GM21529 (cell line): ENCODE results near the gene PTTG1IP2.

ENCODE experiments used
- ATAC-seq: cut with Tn5 transposase; IDR thresholded peaks from one replicate; pipeline ENCODE4 v1.9.1; 2021; ENCODE audit not compliant: unreplicated experiment

Gene PTTG1IP2

GRCh38 chr7:90474284-90475210 is 5.1 kb downstream of the PTTG1IP2 start:
- ATAC-seq = no peak

GRCh38 chr7:90483251-90483650 is 13.8 kb downstream of the PTTG1IP2 start:
- no peak for ATAC-seq

DNA sequence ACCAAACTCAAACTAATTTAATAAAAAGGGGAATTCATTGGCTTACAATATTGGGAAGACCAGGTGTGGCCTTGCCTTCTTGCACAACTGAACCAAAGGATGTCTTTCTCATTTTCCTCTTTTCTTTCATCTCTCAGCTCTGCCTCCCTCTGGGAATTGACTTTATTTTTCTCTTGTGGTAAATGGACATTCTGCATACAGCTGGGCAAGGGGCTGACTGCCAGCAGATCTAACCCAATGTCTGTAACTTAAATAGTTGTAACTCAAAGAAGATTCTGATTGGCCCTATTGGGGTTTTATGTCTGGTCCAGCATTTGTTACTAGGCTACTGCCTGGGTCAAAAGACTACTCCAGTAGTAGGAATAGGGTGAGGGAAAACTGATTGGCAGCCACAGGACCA is 15.3 kb downstream of the PTTG1IP2 start:
- no peak for ATAC-seq

GRCh38 chr7:90485734-90486316 is 16.4 kb downstream of the PTTG1IP2 start:
- no peak for ATAC-seq

GRCh38 chr7:90487808-90488207 is 18.4 kb downstream of the PTTG1IP2 start:
- ATAC-seq = no peak

DNA sequence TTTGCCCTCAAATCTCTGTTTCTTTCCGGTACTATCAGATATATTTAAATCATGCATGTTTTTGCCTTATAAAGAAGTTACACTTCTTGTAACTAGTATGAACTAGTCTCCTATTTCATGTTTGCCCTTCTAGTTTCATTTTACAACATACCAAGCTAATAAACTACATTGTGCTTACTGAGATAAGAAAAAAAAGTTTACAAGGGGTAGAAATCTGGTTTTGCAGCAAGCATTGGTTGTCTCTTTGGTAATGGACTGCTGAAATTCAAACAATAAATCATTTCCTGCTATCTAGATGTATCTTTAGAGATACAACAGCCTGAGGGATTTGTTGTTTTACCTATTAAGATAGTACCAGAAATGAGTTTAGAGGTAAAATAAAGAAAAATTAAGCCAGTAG is 18.8 kb downstream of the PTTG1IP2 start:
- no peak for ATAC-seq

DNA sequence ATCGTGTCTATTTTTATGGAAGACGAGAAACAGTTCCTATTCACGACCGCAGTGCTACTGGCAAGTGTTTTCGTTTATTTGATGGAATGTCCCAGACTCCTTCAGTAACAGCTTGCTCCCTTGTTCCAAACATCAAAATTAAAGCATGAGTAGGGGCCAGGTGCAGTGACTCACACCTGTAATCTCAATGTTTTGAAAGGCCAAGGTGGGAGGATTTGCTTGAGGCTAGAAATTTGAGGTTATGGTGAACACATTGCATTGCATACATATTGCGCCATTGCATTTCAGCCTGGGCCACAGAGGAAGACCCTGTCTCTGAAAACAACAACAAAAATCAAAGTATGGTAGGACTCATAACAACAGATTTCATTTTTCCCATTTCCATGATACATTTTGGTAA is 22.8 kb downstream of the PTTG1IP2 start:
- no peak for ATAC-seq

GRCh38 chr7:90495241-90495640 is 25.8 kb downstream of the PTTG1IP2 start:
- no peak for ATAC-seq

DNA sequence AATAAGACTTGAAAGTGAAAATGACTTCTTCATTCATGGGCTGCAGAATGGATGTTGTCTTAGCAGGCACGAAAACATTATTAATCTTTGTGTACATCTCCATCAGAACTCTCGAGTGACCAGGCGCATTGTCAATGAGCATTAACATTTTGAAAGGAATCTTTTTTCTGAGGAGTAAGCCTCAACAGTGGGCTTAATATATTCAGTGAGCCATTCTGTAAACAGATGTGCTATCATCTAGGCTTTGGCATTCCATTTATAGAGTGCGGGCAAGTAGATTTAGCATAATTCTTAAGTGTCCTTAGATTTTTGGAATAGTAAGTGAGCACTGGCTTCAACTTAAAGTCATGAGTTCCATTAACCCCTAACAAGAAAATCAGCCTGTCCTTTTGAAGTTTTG is 33.1 kb downstream of the PTTG1IP2 start:
- ATAC-seq = no peak

DNA sequence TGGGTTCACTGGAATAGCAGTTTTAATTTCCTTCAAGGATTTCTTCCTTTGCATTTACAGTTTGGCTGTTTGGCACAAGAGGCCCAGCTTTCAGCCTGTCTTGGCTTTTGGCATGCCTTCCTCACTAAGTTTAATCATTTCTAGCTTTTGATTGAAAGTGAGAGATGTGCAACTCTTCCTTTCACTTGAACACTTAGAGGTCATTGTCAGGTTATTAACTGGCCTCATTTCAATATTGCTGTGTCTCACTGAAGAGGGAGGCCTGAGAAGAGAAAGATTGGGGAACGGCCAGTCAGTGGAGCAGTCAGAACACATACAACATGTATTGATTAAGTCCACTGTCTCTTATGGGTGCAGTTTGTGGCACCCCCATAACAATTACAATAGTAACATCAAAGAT is 33.9 kb downstream of the PTTG1IP2 start:
- no peak for ATAC-seq

DNA sequence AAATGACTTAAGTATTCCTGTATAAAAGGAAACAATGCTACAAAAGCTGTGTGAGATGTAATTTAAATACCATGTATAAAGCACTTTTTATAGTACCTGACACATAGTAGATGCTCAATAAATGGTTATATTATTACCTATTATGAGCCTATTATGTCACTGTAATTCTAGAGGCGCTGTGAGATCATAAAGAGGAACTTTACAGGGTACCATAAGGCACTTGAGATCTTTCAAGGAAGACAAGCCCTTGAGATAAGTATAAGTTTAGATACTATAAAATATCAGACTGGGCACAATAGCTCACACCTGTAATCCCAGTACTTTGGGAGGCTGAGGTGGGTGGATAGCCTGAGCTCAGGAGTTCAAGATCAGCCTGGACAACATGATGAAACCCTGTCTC is 38.3 kb downstream of the PTTG1IP2 start:
- ATAC-seq = no peak

DNA sequence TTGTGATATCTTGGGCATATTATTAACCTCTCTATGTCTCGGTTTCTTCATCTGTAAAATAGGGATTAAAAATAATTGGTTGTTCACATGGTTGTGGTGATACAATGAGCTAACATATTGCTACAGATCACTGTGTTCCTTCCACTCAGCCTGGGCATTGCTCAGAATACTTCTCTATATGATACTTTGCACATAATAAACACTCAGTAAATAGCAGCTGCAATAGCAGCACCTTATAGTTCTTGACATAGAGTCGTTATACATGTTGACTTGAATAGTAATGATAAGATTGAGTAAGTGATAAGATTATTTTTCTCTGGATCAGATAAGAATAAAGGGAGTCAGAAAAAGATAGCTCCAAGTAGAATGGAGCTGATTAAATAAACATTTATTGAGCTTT is 42.3 kb downstream of the PTTG1IP2 start:
- no peak for ATAC-seq

DNA sequence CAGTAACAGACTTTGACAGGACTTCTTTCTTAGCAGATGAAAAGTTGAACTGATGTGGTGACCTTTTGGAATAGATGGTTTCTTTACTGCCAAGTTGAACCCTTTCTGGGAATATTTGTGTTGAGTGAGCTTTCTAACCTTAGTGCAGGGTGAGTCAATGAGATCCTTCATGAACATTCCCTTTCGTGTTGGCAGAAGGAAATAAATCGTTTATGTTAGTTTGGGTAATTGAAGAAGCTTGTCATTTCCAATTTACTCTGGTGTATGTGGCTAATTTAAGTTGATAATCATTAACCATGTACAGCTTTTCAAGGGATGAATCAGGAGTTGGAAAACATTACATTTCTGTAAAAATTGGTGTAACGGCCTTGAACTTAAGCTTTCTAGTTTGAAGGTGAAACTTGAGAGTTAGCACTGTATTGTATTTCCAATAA is 43.4 kb downstream of the PTTG1IP2 start:
- no peak for ATAC-seq

GRCh38 chr7:90516257-90516656 is 46.8 kb downstream of the PTTG1IP2 start:
- ATAC-seq = no peak

DNA sequence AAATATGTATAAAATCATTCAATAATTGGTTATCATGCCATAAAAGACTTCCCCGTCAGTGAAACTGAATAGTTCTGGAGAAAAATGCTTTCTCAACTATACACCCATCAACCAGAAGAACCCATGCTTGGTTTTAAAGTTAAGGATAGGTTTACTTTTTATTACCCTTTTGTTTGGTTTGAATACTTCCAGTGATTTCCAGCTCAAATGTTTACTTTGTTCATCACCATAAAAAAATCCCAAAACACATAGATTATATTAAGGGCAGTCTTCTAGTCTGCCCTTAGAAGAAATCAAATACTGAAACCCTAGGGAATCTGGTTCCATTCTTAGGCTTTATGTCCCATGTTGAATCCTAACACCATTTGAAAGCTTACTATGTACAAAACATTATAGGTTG is 49.2 kb downstream of the PTTG1IP2 start:
- ATAC-seq = no peak

- ATAC-seq = no peak
Measured at GRCh38 chr7:90520484-90520883, 51.0 kb downstream of the PTTG1IP2 start.

GRCh38 chr7:90530263-90530662 is 60.8 kb downstream of the PTTG1IP2 start:
- ATAC-seq = no peak

DNA sequence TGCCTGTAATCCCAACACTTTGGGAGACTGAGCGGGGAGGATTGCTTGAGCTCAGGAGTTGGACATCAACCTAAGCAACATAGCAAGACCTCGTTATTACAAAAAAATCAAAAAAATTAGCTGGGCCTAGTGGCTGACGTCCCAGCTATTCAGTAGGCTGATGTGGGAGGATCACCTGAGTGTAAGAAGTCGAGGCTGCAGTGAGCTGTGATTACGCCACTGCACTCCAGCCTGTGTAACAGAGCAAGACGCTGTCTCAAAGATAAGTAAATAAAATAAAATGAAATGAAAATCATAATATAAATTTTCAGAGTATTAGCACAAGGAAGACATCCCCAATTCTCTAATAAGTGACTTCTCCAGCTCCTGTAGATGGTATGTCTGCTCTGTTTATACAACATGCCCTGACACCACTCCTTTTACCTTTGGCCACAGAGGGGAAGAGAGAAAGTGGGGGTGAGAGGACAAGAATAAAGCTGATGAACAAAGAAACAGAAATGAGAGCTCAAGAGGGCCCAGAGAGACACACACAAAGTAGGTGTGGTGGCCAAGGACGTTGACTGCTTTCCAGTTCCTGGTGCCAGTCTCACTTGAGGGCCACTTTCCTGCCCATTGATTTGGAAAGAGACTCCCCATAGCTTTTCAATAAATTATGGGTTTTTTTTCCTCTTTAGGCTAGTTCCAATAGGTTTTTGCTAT is 62.9 kb downstream of the PTTG1IP2 start:
- ATAC-seq = peak; percentile 69

- ATAC-seq = peak; percentile 61
Measured at GRCh38 chr7:90536449-90536848, 67.0 kb downstream of the PTTG1IP2 start.

DNA sequence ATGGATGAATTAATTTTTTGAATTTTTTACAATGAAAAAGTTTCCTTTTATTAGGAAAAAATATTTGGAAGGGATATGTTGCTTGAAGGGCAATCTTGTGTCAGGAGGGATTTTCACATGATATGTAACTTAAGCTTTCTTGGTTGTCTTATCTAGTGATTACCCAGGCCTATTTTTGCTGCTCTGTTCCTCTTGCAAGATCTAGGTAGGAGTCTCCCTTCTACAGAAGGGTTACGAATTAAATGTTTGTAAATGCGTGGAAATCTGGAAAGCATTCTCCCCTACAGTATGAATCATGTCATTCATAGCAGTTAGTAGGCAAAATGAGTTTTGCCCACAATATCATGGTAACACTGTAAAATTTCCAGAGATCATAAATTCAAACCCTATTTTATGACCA is 69.0 kb downstream of the PTTG1IP2 start:
- no peak for ATAC-seq

GRCh38 chr7:90540406-90540805 is 71.0 kb downstream of the PTTG1IP2 start:
- no peak for ATAC-seq

DNA sequence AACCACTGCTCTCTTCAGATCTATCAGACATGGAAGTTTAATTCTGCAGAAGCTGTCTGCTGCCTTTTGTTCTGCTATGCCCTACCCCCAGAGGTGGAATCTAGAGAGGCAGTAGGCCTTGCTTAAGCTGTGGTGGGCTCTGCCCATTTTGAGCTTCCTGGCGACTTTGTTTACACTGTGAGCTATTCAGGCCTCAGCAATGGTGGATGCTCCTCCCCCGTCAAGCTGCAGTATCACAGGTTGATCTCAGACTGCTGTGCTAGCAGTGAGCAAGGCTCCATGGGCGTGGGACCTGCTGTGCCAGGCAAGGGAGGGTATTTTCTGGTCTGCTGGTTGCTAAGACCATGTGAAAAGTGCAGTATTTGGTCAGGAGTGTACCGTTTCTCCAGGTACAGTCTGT is 81.6 kb downstream of the PTTG1IP2 start:
- ATAC-seq = no peak
